ENCODE data around the gene CSK. TPM values are rescaled to one million over a fixed set of nuclear protein-coding genes. Genes with fewer than 3 reads are reported as not detected.

CSK gene
- total RNA-seq, 1 donor from 2014 or later = 69.4 TPM

- no peak for DNase-seq (ENCODE audit: extremely low read depth, low read depth, low spot score)
Measured at GRCh38 chr15:74799856-74800558, 18.1 kb downstream of the CSK start.

DNA sequence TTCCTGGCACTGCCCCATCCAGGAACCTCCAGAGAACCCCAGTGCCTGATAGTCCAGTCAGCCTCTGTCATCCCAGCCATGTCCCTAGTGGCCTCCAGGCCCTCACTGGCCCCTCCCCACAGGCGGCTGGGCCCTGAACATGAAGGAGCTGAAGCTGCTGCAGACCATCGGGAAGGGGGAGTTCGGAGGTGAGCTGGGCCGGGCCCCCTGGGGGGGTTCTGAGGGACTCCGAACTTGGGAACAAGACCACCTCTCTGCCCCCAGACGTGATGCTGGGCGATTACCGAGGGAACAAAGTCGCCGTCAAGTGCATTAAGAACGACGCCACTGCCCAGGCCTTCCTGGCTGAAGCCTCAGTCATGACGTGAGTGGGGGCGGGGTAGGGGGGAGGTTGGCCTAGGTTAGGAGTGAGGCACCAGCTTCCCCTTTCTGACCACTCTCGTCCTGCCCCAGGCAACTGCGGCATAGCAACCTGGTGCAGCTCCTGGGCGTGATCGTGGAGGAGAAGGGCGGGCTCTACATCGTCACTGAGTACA, 18.7 kb downstream of the CSK start:
- DNase-seq (ENCODE audit: extremely low read depth, low read depth, low spot score) = no peak

DNA sequence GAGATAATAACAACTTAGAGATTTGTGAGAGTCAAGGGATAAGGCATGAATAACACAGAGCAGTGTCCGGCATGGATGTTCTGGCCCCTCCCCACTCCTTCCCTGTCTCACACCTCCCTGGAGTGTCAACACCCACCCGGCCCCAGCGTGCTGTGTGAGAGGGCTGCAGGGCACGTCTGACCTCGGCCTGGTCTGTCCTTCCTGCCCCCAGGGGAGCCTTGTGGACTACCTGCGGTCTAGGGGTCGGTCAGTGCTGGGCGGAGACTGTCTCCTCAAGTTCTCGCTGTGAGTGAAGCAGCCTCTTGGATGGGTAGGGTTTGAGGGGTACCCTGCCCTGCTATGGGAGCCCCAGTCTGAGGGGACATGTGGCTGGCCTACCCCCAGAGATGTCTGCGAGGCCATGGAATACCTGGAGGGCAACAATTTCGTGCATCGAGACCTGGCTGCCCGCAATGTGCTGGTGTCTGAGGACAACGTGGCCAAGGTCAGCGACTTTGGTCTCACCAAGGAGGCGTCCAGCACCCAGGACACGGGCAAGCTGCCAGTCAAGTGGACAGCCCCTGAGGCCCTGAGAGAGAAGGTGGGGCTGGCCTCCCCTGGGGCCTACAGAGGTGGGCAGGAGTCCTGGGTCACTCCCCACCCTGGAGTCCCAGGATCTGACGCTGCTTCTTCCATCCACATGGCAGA, 19.6 kb downstream of the CSK start:
- DNase-seq (ENCODE audit: extremely low read depth, low read depth, low spot score) = no peak

- DNase-seq (ENCODE audit: extremely low read depth, low read depth, low spot score) = no peak
Measured at GRCh38 chr15:74802290-74802689, 20.4 kb downstream of the CSK start.

DNA sequence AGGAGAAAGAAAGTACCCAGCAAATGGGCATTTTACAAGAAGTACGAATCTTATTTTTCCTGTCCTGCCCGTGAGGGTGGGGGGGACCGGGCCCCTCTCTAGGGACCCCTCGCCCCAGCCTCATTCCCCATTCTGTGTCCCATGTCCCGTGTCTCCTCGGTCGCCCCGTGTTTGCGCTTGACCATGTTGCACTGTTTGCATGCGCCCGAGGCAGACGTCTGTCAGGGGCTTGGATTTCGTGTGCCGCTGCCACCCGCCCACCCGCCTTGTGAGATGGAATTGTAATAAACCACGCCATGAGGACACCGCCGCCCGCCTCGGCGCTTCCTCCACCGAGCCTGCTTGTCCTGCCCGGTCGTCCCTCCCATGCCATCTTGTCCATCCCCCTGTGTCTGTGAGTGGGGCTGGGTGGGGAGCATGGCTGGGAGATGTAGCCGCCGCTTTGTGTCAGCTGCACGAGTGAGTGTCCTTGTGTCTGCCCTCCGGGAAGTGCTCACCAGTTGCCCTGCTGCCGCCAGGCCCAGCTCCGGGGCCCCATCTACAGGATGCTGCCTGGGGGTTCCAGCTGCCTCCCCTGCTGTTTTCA, 21.1 kb downstream of the CSK start:
- no peak for DNase-seq (ENCODE audit: extremely low read depth, low read depth, low spot score)

- DNase-seq (ENCODE audit: extremely low read depth, low read depth, low spot score) = no peak
Measured at GRCh38 chr15:74804935-74805334, 23.1 kb downstream of the CSK start.

DNA sequence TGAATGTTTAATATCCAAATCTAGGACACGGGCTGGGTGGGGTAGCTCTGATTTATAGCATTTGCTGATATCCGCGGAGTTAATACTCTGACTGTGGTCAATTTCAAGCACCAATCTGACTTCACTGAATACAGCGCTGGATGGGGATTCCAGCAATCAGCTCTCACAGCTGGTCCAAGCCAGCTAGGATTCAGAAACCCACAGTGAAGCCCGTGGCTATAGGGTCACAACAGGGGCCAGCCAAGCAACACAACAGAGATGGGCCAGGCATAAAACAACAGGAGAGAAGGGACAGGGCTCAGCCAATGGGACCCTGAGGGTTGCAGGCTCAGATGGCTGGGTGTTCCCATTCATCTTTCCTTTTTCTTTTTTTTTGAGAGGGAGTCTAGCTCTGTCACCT, 25.4 kb downstream of the CSK start:
- DNase-seq (ENCODE audit: extremely low read depth, low read depth, low spot score) = no peak

DNA sequence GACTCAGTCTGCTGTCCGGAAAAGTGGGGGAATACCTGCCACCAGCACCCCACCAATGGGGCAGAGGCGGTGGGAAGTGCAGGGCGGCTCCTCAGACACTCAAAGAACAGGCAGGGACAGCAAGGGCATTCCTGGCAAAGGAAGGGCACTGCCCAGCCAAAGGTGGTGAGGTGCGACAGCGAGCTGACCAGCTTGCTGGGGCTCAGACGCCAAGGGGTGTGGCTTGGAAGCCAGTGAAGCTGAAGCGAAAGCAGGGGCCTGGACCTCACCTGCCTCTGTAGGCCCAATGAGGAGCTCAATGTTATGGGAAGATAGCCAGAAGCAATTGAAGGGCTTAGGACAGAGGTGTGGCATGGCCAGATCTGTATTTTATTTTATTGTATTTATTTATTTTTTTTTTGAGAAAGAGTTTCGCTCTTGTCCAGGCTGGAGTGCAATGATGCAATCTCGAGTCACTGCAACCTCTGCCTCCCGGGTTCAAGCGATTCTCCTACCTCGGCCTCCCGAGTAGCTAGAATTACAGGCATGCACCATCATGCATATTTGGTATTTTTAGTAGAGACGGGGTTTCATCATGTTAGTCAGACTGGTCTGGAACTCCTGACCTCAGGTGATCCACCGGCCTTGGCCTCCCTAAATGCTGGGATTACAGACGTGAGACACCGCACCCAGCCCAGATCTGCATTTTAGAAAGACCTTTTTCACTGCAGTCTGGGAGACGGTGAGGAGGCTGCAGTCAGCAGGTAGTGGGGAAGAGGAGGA, 26.4 kb downstream of the CSK start:
- no peak for DNase-seq (ENCODE audit: extremely low read depth, low read depth, low spot score)

- DNase-seq (ENCODE audit: extremely low read depth, low read depth, low spot score) = no peak
Measured at GRCh38 chr15:74808840-74809229, 27.0 kb downstream of the CSK start.

DNA sequence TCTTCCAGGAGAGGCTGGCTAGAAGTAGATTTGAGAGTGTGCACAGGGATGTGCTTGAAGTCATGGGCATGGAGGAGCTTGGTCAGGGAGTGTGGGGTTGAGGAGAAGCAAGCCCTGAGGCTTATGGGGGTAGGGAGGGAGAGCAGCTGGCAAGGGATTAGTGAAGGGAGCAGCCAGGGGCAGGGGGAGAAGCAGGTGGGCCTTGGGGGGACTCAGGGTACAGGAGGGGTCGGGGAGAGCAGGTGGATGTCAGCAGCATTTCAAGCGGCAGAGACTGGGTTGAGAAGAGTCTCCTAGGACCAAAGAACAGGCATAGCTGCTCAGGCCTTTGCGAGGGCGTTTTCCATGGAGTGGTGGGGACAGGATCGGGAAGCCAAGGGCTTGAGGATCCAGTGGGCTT, 27.4 kb downstream of the CSK start:
- DNase-seq (ENCODE audit: extremely low read depth, low read depth, low spot score) = no peak

- DNase-seq (ENCODE audit: extremely low read depth, low read depth, low spot score) = no peak
Measured at GRCh38 chr15:74809956-74810355, 28.1 kb downstream of the CSK start.

DNA sequence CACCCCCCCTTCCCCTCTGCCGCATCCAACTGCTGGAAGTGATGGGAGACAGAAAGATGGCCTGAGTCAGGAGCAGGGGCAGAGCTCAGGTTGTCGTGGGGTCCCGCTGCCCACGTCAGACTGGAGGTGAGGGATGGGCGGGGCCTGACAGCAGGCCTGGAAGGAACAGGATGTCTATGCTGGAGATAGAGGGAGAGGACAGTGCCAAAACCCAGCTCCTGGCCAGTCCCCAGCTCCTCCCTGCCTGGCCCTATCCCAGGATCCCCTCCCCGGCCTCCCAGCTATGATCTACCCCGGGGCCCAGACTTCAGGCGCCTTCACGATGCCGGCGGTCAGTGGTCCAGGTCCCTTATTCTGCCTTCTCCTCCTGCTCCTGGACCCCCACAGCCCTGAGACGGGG, 30.7 kb downstream of the CSK start, which contains the start of gene LMAN1L:
Gene LMAN1L, plus strand, starts transcription at position 303 of the 400 bp plus-strand sequence. Its CDS starts 20 bp downstream, at position 323.
- no peak for DNase-seq (ENCODE audit: extremely low read depth, low read depth, low spot score)

DNA sequence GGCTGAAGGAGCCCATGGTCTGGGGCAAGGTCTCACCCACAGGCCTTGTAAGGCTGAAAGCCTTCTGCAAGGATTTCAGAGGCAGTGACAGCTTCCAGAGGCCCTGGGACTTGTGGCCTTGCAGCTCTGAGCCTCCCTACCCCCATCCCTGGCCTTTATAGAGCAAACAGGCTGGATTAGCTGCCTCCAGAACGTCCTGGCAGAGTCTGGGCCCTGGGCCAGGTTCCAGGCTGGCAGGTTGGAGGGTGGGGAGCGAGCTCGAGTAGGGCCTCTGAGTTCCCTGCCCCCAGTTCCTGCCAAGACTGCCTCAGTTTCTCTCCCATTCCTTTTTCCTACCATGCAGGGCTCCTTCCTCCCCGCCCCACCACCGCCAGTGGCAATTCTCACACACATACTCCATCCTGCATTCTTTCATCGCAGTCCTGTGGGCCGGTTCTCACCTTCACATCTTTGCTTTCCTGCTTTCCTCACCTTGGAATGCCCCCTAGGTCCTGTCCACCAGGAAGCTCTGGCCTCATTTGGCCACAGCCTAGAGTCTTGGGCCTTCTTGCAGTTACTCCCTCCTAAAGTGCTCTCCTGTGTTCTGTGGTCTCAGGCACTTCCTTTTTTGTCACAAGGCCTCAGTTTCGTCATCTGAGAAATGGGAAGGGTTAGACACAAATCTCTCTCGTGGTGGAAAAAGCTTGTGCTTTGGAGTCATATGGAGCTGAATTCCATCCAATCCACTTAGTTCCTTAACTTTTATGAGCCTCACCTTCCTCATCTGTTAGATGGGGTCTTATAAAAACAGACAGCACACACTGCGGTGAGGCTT, 33.4 kb downstream of the CSK start:
- DNase-seq (ENCODE audit: extremely low read depth, low read depth, low spot score) = no peak

GRCh38 chr15:74815961-74816360, 34.1 kb downstream of the CSK start:
- DNase-seq (ENCODE audit: extremely low read depth, low read depth, low spot score) = no peak

- no peak for DNase-seq (ENCODE audit: extremely low read depth, low read depth, low spot score)
Measured at GRCh38 chr15:74816624-74817369, 34.9 kb downstream of the CSK start.

- DNase-seq (ENCODE audit: extremely low read depth, low read depth, low spot score) = no peak
Measured at GRCh38 chr15:74817370-74817737, 35.5 kb downstream of the CSK start.

DNA sequence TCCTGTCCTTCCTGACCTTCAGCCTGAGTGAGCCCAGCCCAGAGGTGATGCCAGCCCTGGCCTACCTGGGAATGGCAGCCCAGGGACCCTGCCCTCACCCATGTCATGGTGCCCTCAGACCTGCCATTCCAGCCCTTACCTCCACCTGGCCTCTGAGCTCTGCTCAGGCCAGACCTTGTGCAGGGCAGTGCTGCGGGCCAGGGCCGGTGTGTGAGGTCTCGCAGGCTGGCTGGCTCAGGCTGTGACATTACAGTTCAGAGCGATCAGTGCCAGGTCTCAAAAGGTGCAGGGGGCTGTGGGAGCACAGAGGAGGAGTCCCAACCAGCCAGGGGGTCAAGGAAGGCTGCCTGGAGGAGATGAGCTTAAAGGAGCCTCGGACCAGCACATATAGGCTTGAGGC, 38.2 kb downstream of the CSK start:
- no peak for DNase-seq (ENCODE audit: extremely low read depth, low read depth, low spot score)

GRCh38 chr15:74821091-74821789, 39.4 kb downstream of the CSK start:
- no peak for DNase-seq (ENCODE audit: extremely low read depth, low read depth, low spot score)

DNA sequence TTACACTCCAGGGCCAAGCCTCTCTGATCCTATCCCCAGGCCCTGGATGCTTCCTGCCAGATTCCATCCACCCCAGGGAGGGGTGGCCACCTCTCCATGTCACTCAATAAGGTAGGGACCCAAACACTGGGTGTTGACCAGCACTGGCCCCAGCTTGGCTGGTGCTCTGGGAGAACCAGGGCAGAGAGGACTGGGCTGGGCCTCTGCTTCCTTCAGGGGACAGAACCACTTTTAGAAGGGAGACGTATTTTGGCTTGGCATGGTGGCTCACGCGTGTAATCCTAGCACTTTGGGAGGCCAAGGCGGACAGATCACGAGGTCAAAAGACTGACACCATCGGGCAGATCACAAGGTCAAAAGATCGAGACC, 39.9 kb downstream of the CSK start:
- no peak for DNase-seq (ENCODE audit: extremely low read depth, low read depth, low spot score)
